H1 (cell line): Measurements from ENCODE around the gene TBC1D9B. TPM values are rescaled to one million over a fixed set of nuclear protein-coding genes. Genes with fewer than 3 reads are reported as not detected.
"Not testable (repeated sequence)": the region's sequence is repeated elsewhere in the genome, so short reads cannot be mapped to it uniquely, and the experiment has no call there.

Experiments
- CTCF ChIA-PET: fragments of 300-600 bp; sonication (Branson Sonifier 250); formaldehyde crosslinking; loops from one replicate; lab custom pipeline; 2021; ENCODE audit not compliant: partially characterized antibody; lab: Charles Lee
- POLR2A ChIA-PET: fragments of 300-600 bp; sonication (Branson Sonifier 250); formaldehyde crosslinking; loops from one replicate; lab custom pipeline; 2021; ENCODE audit warnings: inconsistent platforms; ENCODE audit not compliant: partially characterized antibody; lab: Charles Lee
- DNase-seq, 2 experiments: peaks; one replicate each; pipeline versions ENCODE4 v3.0.0 to v3.0.0-alpha.2; 2010 to 2022; ENCODE audit warnings: low spot score in 2 of 2, low read depth in 1 of 2, mixed read lengths in 1 of 2
- FAIRE-seq: peaks from 2 replicates; lab custom pipeline; 2011; peaks lifted over from hg19 to GRCh38; lab: Jason Lieb, UNC
- H2AFZ ChIP-seq: 2 replicates; pipeline ENCODE4 v1.8.1; 2012; ENCODE audit warnings: low read length, inconsistent platforms
- H2AK5ac ChIP-seq: 2 replicates; pipeline ENCODE4 v1.6.1; 2013; ENCODE audit warnings: low read depth, low read length
- H2BK120ac ChIP-seq: replicated peaks from 2 replicates; pipeline ENCODE3; 2013; ENCODE audit warnings: low read depth, low read length, inconsistent platforms
- H2BK12ac ChIP-seq: 2 replicates; pipeline ENCODE4 v1.6.1; 2013; ENCODE audit warnings: low read depth, low read length
- H2BK15ac ChIP-seq: 2 replicates; pipeline ENCODE4 v1.6.1; 2013; ENCODE audit warnings: low read length
- H2BK20ac ChIP-seq: 2 replicates; pipeline ENCODE4 v1.6.1; 2013; ENCODE audit warnings: low read length
- H2BK5ac ChIP-seq: 2 replicates; pipeline ENCODE4 v1.6.1; 2013; ENCODE audit warnings: low read depth, low read length
- H3K14ac ChIP-seq: 2 replicates; pipeline ENCODE4 v1.6.1; 2013; ENCODE audit warnings: inconsistent platforms; ENCODE audit not compliant: insufficient read length
- H3K18ac ChIP-seq: 2 replicates; pipeline ENCODE4 v1.6.1; 2013; ENCODE audit warnings: low read length; ENCODE audit errors: extremely low read depth
- H3K23ac ChIP-seq: 2 replicates; pipeline ENCODE4 v1.6.1; 2013; ENCODE audit warnings: inconsistent platforms; ENCODE audit not compliant: insufficient read length
- H3K23me2 ChIP-seq: 2 replicates; pipeline ENCODE4 v1.6.1; 2013; ENCODE audit warnings: low read depth, low read length
- H3K27ac ChIP-seq: 2 replicates; pipeline ENCODE4 v1.6.1; 2011; ENCODE audit warnings: low read depth, low read length, inconsistent platforms
- H3K27me3 ChIP-seq, 4 experiments: replicated peaks in 1 of 4; 1 replicate in 1 of 4; 2 replicates in 3 of 4; pipeline versions ENCODE4 v1.6.1 to v1.8.1; 2011 to 2013; ENCODE audit warnings: low read length in 3 of 4, mild to moderate bottlenecking in 3 of 4, inconsistent platforms in 2 of 4, mixed read lengths in 2 of 4, moderate library complexity in 1 of 4; ENCODE audit not compliant: control insufficient read depth in 3 of 4, insufficient read depth in 3 of 4; ENCODE audit errors: extremely low read depth in 1 of 4
- H3K36me3 ChIP-seq, 4 experiments: 2 replicates each; pipeline versions ENCODE4 v1.6.1 to v1.8.1; 2011 to 2013; ENCODE audit warnings: mild to moderate bottlenecking in 4 of 4, low read length in 3 of 4, moderate library complexity in 2 of 4, control low read depth in 1 of 4, inconsistent platforms in 1 of 4; ENCODE audit not compliant: insufficient read depth in 4 of 4, control insufficient read depth in 2 of 4
- H3K4ac ChIP-seq: replicated peaks from 2 replicates; pipeline ENCODE3; 2013; ENCODE audit warnings: low read length, low read depth, mixed read lengths, inconsistent platforms; ENCODE audit not compliant: insufficient read length
- H3K4me1 ChIP-seq, 4 experiments: replicated peaks in 1 of 4; 1 replicate in 1 of 4; 2 replicates in 3 of 4; pipeline versions ENCODE4 v1.6.1 to v1.8.1; 2011 to 2013; ENCODE audit warnings: low read length in 3 of 4, inconsistent platforms in 2 of 4, mixed read lengths in 1 of 4; ENCODE audit not compliant: insufficient read depth in 4 of 4, control insufficient read depth in 3 of 4
- H3K4me2 ChIP-seq, 2 experiments: 2 replicates each; pipeline versions ENCODE4 v1.6.1 to v1.8.1; 2011 to 2013; ENCODE audit warnings: low read depth in 2 of 2, low read length in 2 of 2, control low read depth in 1 of 2, inconsistent platforms in 1 of 2, mild to moderate bottlenecking in 1 of 2; ENCODE audit not compliant: insufficient read depth in 1 of 2
- H3K4me3 ChIP-seq, 4 experiments: fragments of 200-600, 300-600 bp in 1 of 4; sonication (generic), shearing (Covaris generic), sonication (Bioruptor Twin) in 1 of 4; 2 replicates each; pipeline versions ENCODE4 v1.5.1 to v1.8.1; 2011 to 2016; ENCODE audit warnings: low read length in 4 of 4, low read depth in 3 of 4, control low read depth in 2 of 4, inconsistent platforms in 2 of 4, mild to moderate bottlenecking in 2 of 4, mixed read lengths in 1 of 4, moderate library complexity in 1 of 4; ENCODE audit not compliant: insufficient read depth in 2 of 4; ENCODE audit errors: extremely low read depth in 1 of 4
- H3K56ac ChIP-seq: replicated peaks from 2 replicates; pipeline ENCODE3; 2013; ENCODE audit warnings: low read depth, mild to moderate bottlenecking, mixed read lengths, low read length, inconsistent platforms; ENCODE audit not compliant: insufficient read length
- H3K79me1 ChIP-seq: 2 replicates; pipeline ENCODE4 v1.6.1; 2013; ENCODE audit warnings: low read depth, low read length, control low read depth
- H3K79me2 ChIP-seq, 2 experiments: 2 replicates each; pipeline versions ENCODE4 v1.6.1 to v1.8.1; 2012 to 2013; ENCODE audit warnings: low read length in 2 of 2, mild to moderate bottlenecking in 2 of 2, inconsistent platforms in 1 of 2; ENCODE audit not compliant: insufficient read depth in 2 of 2, control insufficient read depth in 1 of 2
- H3K9ac ChIP-seq, 4 experiments: replicated peaks in 1 of 4; 1 replicate in 1 of 4; 2 replicates in 3 of 4; pipeline versions ENCODE4 v1.6.1 to v1.8.1; 2011 to 2013; ENCODE audit warnings: low read depth in 3 of 4, low read length in 3 of 4, control low read depth in 2 of 4, mild to moderate bottlenecking in 2 of 4, moderate library complexity in 2 of 4, inconsistent platforms in 1 of 4; ENCODE audit errors: extremely low read depth in 1 of 4
- H3K9me3 ChIP-seq, 2 experiments: 2 replicates each; pipeline versions ENCODE4 v1.6.1 to v1.8.1; 2012 to 2013; ENCODE audit warnings: mild to moderate bottlenecking in 2 of 2, moderate library complexity in 2 of 2, control low read depth in 1 of 2, inconsistent platforms in 1 of 2, low read depth in 1 of 2, low read length in 1 of 2, mixed read lengths in 1 of 2; ENCODE audit not compliant: insufficient read depth in 2 of 2
- H4K20me1 ChIP-seq, 2 experiments: replicated peaks in 1 of 2; 2 replicates each; pipeline versions ENCODE3 to v1.8.1; 2011 to 2013; ENCODE audit warnings: inconsistent platforms in 2 of 2, low read length in 2 of 2, mild to moderate bottlenecking in 1 of 2; ENCODE audit not compliant: insufficient read depth in 2 of 2, control insufficient read depth in 1 of 2
- H4K5ac ChIP-seq: 2 replicates; pipeline ENCODE4 v1.6.1; 2013; ENCODE audit warnings: low read length, low read depth, mixed read lengths, inconsistent platforms; ENCODE audit not compliant: insufficient read length
- H4K8ac ChIP-seq: 2 replicates; pipeline ENCODE4 v1.8.0; 2013; ENCODE audit warnings: mild to moderate bottlenecking, moderate library complexity, low read length, inconsistent platforms; ENCODE audit not compliant: insufficient read depth; ENCODE audit errors: extremely low read depth
- H4K91ac ChIP-seq: replicated peaks from 2 replicates; pipeline ENCODE3; 2013; ENCODE audit warnings: low read length, mixed read lengths, inconsistent platforms; ENCODE audit not compliant: insufficient read length
- ATF2 ChIP-seq: IDR thresholded peaks from 2 replicates; pipeline ENCODE4 v1.6.1; 2012; ENCODE audit warnings: low read length, inconsistent platforms
- E2F6 ChIP-seq: IDR thresholded peaks from 2 replicates; pipeline ENCODE4 v1.6.1; 2012; ENCODE audit warnings: inconsistent platforms
- GABPA ChIP-seq: IDR thresholded peaks from 2 replicates; pipeline ENCODE4 v1.6.1; 2011; ENCODE audit warnings: mild to moderate bottlenecking, low read length, moderate library complexity, borderline replicate concordance; ENCODE audit not compliant: insufficient read depth
- SP2 ChIP-seq: IDR thresholded peaks from 2 replicates; pipeline ENCODE4 v1.6.1; 2012; ENCODE audit warnings: mild to moderate bottlenecking, low read length, inconsistent platforms
- YY1 ChIP-seq: IDR thresholded peaks from 2 replicates; pipeline ENCODE4 v1.6.1; 2011; ENCODE audit warnings: low read depth, mild to moderate bottlenecking, low read length
- WGBS, 2 experiments: shearing (Covaris generic) in 1 of 2; methylation state at CpG; one replicate each; pipeline versions ENCODE4 v1.1.6 to v1.1.7; 2013 to 2015; ENCODE audit warnings: low lambda C conversion rate in 2 of 2, mixed read lengths in 2 of 2, inconsistent platforms in 1 of 2, low coverage in 1 of 2, missing lambda C conversion rate in 1 of 2; ENCODE audit not compliant: insufficient replicate concordance in 2 of 2, insufficient coverage in 1 of 2, insufficient read length in 1 of 2; ENCODE audit errors: extremely low coverage in 1 of 2, missing lambda C conversion rate in 1 of 2; 5-methylcytosine and 5-hydroxymethylcytosine counted together
- polyA plus RNA-seq, 7 experiments: library from polyadenylated mRNA; depleted of rRNA in 3 of 7; stranded (reverse) in 5 of 7; unstranded in 2 of 7; fragments of >200 nt in 5 of 7; fragments of 200-250 nt in 2 of 7; gene quantifications; 1 replicate in 5 of 7; 2 replicates in 1 of 7; 4 replicates in 1 of 7; pipeline versions ENCODE4 v1.2.1 to v1.2.3, GENCODE V29; 2011 to 2013; ENCODE audit warnings: missing spikeins in 2 of 7, mixed read lengths in 2 of 7
- total RNA-seq: library from RNA; stranded (reverse); fragmentation: NEBNext Ultra II Directional; extraction: Animal tissue kit (Norgen Biotek cat#: 25700); gene quantifications from 2 replicates; pipeline ENCODE4 v1.2.1, GENCODE V29; 2021

TBC1D9B gene
- total and polyA plus RNA-seq, 2 of the 8 experiments (the other 6 are each of a cell fraction or from before 2014, with no cell fraction given): 33.6 to 57.1 TPM

GRCh38 chr5:179872055-179872827 is 35.5 kb downstream of the TBC1D9B start (continued):
- TF ChIP-seq YY1 (no peak), ATF2 (no peak), SP2 (no peak), E2F6 (no peak), GABPA (no peak)
- TF ChIP-seq, all 59 proteins: peak for 0

- DNase-seq, H3K4me2 ChIP-seq, H2AK5ac ChIP-seq, H3K23ac ChIP-seq, H2BK20ac ChIP-seq, H4K20me1 ChIP-seq, H4K5ac ChIP-seq, H3K4me1 ChIP-seq, H2AFZ ChIP-seq, H3K18ac ChIP-seq, FAIRE-seq, H3K9me3 ChIP-seq, H2BK12ac ChIP-seq, H4K8ac ChIP-seq, H3K79me1 ChIP-seq, H2BK120ac ChIP-seq, H3K4me3 ChIP-seq, H3K4ac ChIP-seq, H3K56ac ChIP-seq, H3K27me3 ChIP-seq, H3K79me2 ChIP-seq, H2BK5ac ChIP-seq, H3K23me2 ChIP-seq, H2BK15ac ChIP-seq, H3K9ac ChIP-seq, H3K14ac ChIP-seq, H4K91ac ChIP-seq, H3K27ac ChIP-seq: not testable (repeated sequence)
- ChIA-PET CTCF (interaction anchor here (0.9 to 8.0 kb wide), 14 partner anchors 9 to 69 kb away, joined by 3 to 67 read pairs (median 6); partner anchors contain the start of genes MRNIP and TBC1D9B), POLR2A (interaction anchor here (1.2 to 2.5 kb wide), 5 partner anchors 9 to 75 kb away, joined by 3 to 11 read pairs (median 5); partner anchors contain the start of gene SQSTM1)
- WGBS, 2 experiments: 100% methylated on average over 6 of the region's 14 CpGs; no CpG with 5 or more reads in 1 of the 2 experiments
- peaks cover 3 to 11% (median 5%) of the 10 kb centered on the region in 4 experiments; a peak in 5 of 8 replicates for H3K36me3 ChIP-seq
These were observed 36.2 kb downstream of the TBC1D9B start for GRCh38 chr5:179871533-179871932.
